Fibroblast of skin of left quadriceps (primary cell): ENCODE results near the gene NAT8L.

Experiments used
- DNase-seq, 2 experiments: peaks; one replicate each; pipeline ENCODE4 v3.0.0-alpha.2; 2013; ENCODE audit warnings: low read depth in 2 of 2

The NAT8L gene

GRCh38 chr4:2064276-2064991 lies 5.3 kb downstream of the NAT8L start:
- no peak for DNase-seq

GRCh38 chr4:2065106-2065930 lies 6.2 kb downstream of the NAT8L start:
- no peak for DNase-seq

- DNase-seq: no peak
Measured at GRCh38 chr4:2066011-2066551, 7.0 kb downstream of the NAT8L start.

- DNase-seq: no peak
Measured at GRCh38 chr4:2066571-2067445, 7.7 kb downstream of the NAT8L start.

- no peak for DNase-seq
Measured at GRCh38 chr4:2067446-2068197, 8.5 kb downstream of the NAT8L start.

DNA sequence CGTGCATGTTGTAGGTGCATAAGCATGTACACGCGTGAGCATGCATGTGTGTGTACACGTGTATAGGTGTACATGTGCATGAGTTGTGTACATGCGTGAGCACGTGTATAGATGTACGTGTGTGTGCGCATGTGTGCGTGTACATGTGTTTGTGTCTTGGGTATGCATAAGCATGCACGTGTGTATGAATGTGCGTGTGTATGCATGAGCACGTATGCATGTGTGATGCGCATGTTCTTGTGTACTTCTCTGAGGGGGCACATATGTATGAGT lies 9.0 kb downstream of the NAT8L start:
- no peak for DNase-seq

DNA sequence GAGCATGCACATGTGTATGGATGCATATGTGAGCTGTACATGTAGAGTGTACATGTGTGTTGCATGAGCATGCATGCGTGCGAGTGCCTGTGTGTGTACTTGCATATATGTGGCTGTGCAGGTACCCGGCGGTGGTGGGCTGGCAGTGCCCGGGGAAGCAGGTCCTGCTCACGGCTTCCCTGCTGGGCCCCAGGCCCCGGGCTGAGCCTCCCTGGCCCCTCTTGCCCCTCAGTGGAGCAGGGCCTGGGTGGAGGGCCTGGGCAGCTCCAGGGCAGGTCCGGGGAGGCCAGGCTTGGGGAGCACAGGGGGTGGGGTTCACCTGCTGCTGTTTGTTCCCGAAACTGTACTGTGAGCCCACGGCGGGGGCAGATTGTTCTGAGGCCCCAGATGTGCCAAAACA lies 9.4 kb downstream of the NAT8L start:
- no peak for DNase-seq

DNA sequence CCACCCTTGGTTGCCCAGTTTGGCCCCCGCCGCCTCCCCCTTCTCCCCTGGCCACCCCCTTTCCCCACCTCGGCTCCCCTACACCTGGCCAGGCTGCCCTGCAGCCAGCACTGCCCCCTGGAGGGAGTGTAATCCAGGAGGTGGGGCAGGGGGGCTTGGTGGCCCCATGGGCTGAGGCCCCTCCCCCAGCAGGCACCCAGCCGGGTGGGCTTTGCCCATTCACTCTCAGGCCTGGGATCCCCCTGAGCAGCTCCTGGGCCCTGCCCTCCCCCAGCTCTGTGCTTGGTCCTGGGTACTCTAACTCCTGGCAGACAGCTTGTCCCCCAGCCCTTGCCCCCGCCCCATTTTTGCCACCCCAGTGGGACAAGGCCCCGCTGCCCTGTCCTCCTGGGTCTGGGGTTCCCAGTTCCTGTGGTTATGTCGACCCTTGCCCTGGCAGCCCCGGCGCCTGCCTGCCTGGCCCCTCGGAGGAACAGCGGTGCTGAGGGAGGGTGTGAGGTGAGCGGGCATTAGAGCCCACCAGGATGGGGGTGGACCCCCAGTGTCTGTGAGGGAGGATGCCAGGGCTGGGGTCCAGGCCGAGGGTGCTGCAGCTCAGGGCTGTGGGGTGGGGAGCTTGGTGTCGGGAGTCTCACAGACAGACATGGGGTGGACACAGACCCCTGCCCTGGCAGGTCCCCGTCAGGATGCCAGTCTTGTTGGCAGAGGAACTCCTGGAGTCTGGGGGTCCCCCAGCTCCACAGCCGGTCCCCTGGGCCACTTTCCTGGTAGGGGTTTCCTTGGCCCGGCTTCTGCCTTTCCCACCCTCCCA lies 10.2 kb downstream of the NAT8L start:
- DNase-seq: no peak

DNA sequence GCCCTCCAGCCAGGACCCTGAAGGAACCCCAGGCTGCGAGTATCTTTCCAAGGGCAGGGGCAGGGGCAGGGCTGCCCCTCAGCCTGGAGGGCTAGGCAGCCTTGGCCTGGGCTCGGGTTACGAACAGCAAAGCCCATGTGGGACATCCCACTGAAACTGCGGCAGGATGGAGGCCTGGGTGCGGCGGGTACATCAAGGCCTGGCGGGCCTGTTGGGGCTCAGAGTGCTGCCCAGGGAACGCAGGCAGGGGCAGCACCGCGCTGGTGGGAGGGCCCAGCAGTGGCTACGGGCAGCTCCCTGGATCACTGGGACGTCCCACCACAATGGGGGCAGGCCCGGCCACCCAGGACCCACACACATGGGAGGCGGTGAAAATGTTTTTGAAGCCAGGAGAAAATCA lies 10.9 kb downstream of the NAT8L start:
- DNase-seq: no peak

DNA sequence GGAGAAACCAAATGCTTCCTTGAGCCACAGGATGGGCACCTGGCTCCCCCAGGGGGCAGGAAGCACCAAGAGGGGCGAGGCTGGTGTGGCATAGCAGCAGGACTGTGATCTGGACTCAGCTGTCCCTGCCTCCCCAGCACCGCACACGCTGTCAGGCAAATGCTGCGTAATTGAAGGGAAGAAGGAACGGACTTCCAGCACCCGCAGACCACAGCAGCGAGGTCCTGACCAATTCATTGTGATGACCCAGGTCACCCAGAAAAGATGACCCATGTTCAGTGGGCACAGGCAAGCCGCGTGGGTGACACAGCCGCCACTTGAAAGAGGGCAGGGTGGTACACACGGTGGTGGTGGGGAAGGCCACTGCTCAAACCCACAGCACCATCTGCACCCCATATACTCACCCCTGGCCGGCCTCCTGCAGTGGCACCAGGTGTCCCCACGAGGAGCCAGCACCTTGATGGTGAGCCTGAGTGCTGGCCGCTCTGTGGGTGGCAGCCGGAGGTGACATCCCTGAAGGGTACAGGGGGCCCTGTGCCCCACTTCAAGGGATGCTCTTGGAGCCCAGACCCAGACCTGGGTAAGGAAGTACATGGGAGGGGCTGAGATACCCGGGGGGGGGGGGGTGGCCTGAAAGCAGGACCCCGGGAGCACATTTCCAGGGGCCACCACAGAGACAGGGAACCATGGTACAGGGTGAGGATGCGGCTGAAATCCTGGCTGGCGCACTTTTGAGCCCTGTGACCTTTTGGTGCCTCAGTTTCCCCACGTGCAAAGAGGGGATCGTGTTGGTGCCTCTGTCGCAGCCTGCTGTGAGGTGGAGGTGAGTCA lies 11.5 kb downstream of the NAT8L start:
- DNase-seq: no peak

- DNase-seq: no peak
Measured at GRCh38 chr4:2071252-2071911, 12.3 kb downstream of the NAT8L start.

DNA sequence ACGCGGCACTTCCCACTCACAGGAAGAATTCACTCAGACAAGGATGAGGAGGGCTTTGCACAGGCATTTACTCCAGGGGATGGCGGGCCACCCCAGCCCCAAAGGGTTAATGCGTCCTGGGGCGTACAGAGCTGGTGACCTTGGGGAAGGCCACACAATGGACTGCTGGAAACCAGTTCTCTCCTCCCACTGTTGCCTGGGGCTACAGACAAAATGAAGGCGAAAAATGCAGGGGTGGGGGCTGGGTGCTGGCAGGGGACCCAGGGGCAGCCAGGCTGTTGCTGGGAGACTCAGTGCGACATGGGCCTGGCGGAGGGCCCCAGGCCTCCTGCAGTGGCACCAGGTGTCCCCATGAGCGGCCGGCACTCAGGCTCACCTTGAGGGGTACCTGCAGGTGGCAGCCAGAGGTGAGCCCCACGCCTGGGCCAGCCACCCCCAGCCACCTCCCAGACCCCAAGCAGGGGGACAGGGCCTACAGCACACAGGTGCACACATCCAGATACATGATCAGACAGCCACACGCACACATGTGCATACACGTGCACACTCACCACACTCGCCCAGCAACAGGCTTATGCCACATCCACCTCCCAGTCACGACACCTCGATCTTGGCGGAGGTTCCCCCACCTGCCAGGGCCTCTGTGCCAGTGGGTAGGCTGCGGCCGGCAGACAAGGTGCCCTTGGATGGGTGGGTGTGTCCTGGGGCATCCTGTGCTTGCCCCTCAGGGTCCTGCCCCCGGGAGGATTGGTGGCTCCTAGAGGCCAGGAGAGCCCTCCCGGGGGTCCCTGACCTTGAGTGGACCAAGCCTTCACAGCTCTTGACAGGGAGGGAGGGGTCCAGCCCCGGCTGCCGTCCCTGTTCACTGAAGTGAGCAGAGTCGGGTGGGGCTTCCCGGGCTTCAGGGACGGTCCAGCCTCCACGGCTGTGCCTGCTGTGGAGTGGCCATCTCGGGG lies 13.1 kb downstream of the NAT8L start:
- no peak for DNase-seq

- no peak for DNase-seq
Measured at GRCh38 chr4:2072971-2073807, 14.1 kb downstream of the NAT8L start.

GRCh38 chr4:2073808-2074481 lies 14.8 kb downstream of the NAT8L start:
- no peak for DNase-seq

- DNase-seq: no peak
Measured at GRCh38 chr4:2074588-2074987, 15.5 kb downstream of the NAT8L start.

DNA sequence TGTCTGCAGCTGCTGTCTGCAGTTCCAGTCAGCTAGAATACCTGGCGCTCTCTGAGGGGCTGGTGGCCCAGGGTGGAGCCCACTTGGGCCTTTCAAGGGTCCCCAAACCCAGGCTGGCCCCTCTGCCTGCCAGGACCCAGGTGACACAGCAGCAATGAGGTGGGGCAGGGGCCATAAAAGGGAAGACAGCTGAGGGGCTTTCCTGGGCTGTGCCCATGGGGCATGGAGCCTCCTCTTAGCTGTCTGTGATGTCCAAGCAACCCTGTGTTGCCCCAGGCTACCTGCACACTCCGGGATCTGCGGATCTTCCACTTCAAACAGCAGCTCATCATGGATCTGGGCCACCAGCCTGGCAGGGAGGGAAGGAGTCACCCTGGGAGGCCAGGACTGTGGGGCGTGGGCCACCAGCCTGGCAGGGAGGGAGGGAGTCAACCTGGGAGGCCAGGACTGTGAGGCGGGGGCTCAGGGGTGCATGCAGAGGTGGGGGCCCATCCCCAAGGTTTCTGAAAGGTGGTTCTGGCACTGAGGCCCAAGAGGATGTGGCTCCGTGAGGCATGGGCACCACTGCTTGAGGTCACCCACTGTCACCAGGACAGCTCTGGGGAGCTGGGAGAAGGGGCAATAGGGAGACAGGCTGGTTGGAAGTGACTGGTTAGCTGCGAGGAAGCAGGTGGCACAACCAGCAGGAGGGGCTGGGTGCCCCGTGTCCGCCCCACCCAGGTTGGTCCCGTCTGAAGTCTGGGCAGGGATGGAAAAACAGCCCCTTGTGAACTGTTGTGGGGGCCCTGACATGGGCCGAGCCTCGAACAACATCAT lies 16.3 kb downstream of the NAT8L start:
- no peak for DNase-seq
